Ishikawa (cell line): Measurements from ENCODE around the gene GABRR1.

ENCODE experiments used
- CEBPB ChIP-seq: IDR thresholded peaks from 2 replicates; pipeline ENCODE4 v1.6.1; 2012
- CREB1 ChIP-seq: IDR thresholded peaks from 2 replicates; pipeline ENCODE4 v1.6.1; 2012; ENCODE audit warnings: low read depth
- EGR1 ChIP-seq: IDR thresholded peaks from 2 replicates; pipeline ENCODE4 v1.6.1; 2012
- EP300 ChIP-seq: IDR thresholded peaks from 2 replicates; pipeline ENCODE4 v1.6.1; 2012; ENCODE audit warnings: borderline replicate concordance
- FOXM1 ChIP-seq: IDR thresholded peaks from 2 replicates; pipeline ENCODE4 v1.6.1; 2012; ENCODE audit warnings: low read depth, borderline replicate concordance
- MAX ChIP-seq: IDR thresholded peaks from 2 replicates; pipeline ENCODE4 v1.6.1; 2012
- NFIC ChIP-seq: IDR thresholded peaks from 2 replicates; pipeline ENCODE4 v1.6.1; 2012
- RAD21 ChIP-seq: IDR thresholded peaks from 2 replicates; pipeline ENCODE4 v1.6.1; 2012; ENCODE audit warnings: low read depth
- REST ChIP-seq: IDR thresholded peaks from 2 replicates; pipeline ENCODE4 v1.6.1; 2012; ENCODE audit warnings: low read depth, mild to moderate bottlenecking
- TAF1 ChIP-seq: IDR thresholded peaks from 2 replicates; pipeline ENCODE4 v1.6.1; 2012; ENCODE audit warnings: low read depth, mild to moderate bottlenecking
- TCF12 ChIP-seq: IDR thresholded peaks from 2 replicates; pipeline ENCODE4 v1.6.1; 2012; ENCODE audit warnings: low read depth
- TEAD4 ChIP-seq: IDR thresholded peaks from 2 replicates; pipeline ENCODE4 v1.6.1; 2012
- USF1 ChIP-seq: IDR thresholded peaks from 2 replicates; pipeline ENCODE4 v1.6.1; 2012
- YY1 ChIP-seq: IDR thresholded peaks from 2 replicates; pipeline ENCODE4 v1.6.1; 2012; ENCODE audit warnings: low read depth
- ZBTB7A ChIP-seq: IDR thresholded peaks from 2 replicates; pipeline ENCODE4 v1.6.1; 2012; ENCODE audit warnings: low read depth

GABRR1 gene

GRCh38 chr6:89237158-89237557, 20.0 kb upstream of the GABRR1 start:
- TF ChIP-seq NFIC: no peak
- TF ChIP-seq TCF12: no peak
- TF ChIP-seq FOXM1: no peak
- TF ChIP-seq EGR1: no peak
- TF ChIP-seq YY1: no peak
- no peak for TF ChIP-seq TEAD4
- no peak for TF ChIP-seq USF1
- no peak for TF ChIP-seq MAX
- no peak for TF ChIP-seq RAD21
- TF ChIP-seq ZBTB7A: no peak
- TF ChIP-seq CEBPB: no peak
- no peak for TF ChIP-seq TAF1
- no peak for TF ChIP-seq CREB1
- no peak for TF ChIP-seq EP300
- no peak for TF ChIP-seq REST

GRCh38 chr6:89222712-89223039, 5.5 kb upstream of the GABRR1 start:
- no peak for TF ChIP-seq USF1
- no peak for TF ChIP-seq CREB1
- TF ChIP-seq RAD21: no peak
- TF ChIP-seq TEAD4: no peak
- no peak for TF ChIP-seq EP300
- TF ChIP-seq REST: no peak
- no peak for TF ChIP-seq CEBPB
- TF ChIP-seq FOXM1: no peak
- TF ChIP-seq YY1: no peak
- no peak for TF ChIP-seq TAF1
- TF ChIP-seq MAX: no peak
- TF ChIP-seq EGR1: no peak
- TF ChIP-seq TCF12: no peak
- no peak for TF ChIP-seq NFIC

GRCh38 chr6:89221971-89222711, 5.0 kb upstream of the GABRR1 start:
- TF ChIP-seq CREB1 (no peak), TAF1 (no peak), REST (no peak), TEAD4 (no peak), FOXM1 (no peak), EP300 (no peak), MAX (no peak), USF1 (no peak), TCF12 (no peak), CEBPB (no peak), ZBTB7A (no peak)

- TF ChIP-seq MAX: no peak
- no peak for TF ChIP-seq FOXM1
- no peak for TF ChIP-seq YY1
- no peak for TF ChIP-seq USF1
- no peak for TF ChIP-seq ZBTB7A
- TF ChIP-seq NFIC: no peak
- no peak for TF ChIP-seq EP300
- no peak for TF ChIP-seq TEAD4
These were observed 4.0 kb upstream of the GABRR1 start for GRCh38 chr6:89221129-89221528.
